Activated naive CD8-positive, alpha-beta T cell treated with anti-CD3 and anti-CD28 coated beads for 36 hours (primary cell): ENCODE data around the gene POR. TPM values are rescaled to one million over a fixed set of nuclear protein-coding genes. Genes with fewer than 3 reads are reported as not detected.

Experiments used
- DNase-seq: peaks from one replicate; pipeline ENCODE4 v3.0.0; 2021
- H3K27ac Mint-ChIP-seq: one replicate; pipeline ENCODE4 v1.8.0; 2022; ENCODE audit warnings: mild to moderate bottlenecking, moderate library complexity, mixed read lengths
- H3K27me3 Mint-ChIP-seq: one replicate; pipeline ENCODE4 v1.8.0; 2022; ENCODE audit warnings: mild to moderate bottlenecking, mixed read lengths
- H3K36me3 Mint-ChIP-seq: one replicate; pipeline ENCODE4 v1.8.0; 2021; ENCODE audit warnings: mild to moderate bottlenecking, mixed read lengths
- H3K4me1 Mint-ChIP-seq: one replicate; pipeline ENCODE4 v1.8.0; 2021; ENCODE audit warnings: mixed read lengths
- H3K4me3 Mint-ChIP-seq: one replicate; pipeline ENCODE4 v1.8.0; 2022; ENCODE audit warnings: mild to moderate bottlenecking, moderate library complexity, mixed read lengths
- H3K9me3 Mint-ChIP-seq: one replicate; pipeline ENCODE4 v1.8.0; 2022; ENCODE audit warnings: mixed read lengths
- total RNA-seq, 2 experiments: library from RNA; stranded (reverse); gene quantifications; one replicate each; pipeline ENCODE4 v1.2.3, GENCODE V29; 2021

The POR gene
- total RNA-seq, 2 experiments from 2014 or later: 35.4 to 41.3 TPM

- peaks cover 2% of the 10 kb centered on the region for H3K36me3 Mint-ChIP-seq
- H3K4me3 Mint-ChIP-seq: no peak overlapping the region
- H3K4me1 Mint-ChIP-seq: peaks cover 18% of the 10 kb centered on the region
- H3K27me3 Mint-ChIP-seq: no peaks in the 10 kb centered on the region
- DNase-seq: no peak
- H3K27ac Mint-ChIP-seq: no peak overlapping the region
- H3K9me3 Mint-ChIP-seq: no peaks in the 10 kb centered on the region
Observed at GRCh38 chr7:75948179-75948578, 33.2 kb downstream of the POR start.

- peaks cover 2% of the 10 kb centered on the region for H3K36me3 Mint-ChIP-seq
- no peaks in the 10 kb centered on the region for H3K27me3 Mint-ChIP-seq
- H3K27ac Mint-ChIP-seq: no peak overlapping the region
- peaks cover 16% of the 10 kb centered on the region for H3K4me1 Mint-ChIP-seq
- no peak overlapping the region for H3K4me3 Mint-ChIP-seq
- no peak for DNase-seq
- no peaks in the 10 kb centered on the region for H3K9me3 Mint-ChIP-seq
Observed at GRCh38 chr7:75950111-75950681, 35.2 kb downstream of the POR start.

DNA sequence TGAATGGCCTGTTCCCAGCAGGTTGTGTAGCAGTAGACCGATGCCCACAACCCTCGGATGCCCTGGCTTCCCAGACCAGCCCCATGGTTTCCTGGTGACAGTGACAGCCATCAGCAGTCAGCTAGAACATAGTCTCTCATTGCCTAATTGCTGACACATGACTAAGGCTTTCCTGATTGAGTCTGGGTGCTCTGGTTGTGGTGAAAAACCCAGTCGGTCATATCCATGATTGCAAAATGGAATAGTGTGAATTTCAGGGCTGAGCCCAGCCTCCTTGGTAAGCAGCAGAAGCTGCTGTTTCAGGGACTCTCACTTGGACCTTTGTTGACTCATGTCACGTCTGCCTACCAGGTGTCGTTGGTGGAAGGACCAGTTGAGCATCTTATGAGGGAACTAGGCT, 36.6 kb downstream of the POR start:
- peaks cover 2% of the 10 kb centered on the region for H3K36me3 Mint-ChIP-seq
- H3K27ac Mint-ChIP-seq: no peak overlapping the region
- DNase-seq: no peak
- peaks cover 4% of the 10 kb centered on the region for H3K4me1 Mint-ChIP-seq
- H3K4me3 Mint-ChIP-seq: no peak overlapping the region
- H3K9me3 Mint-ChIP-seq: no peaks in the 10 kb centered on the region
- H3K27me3 Mint-ChIP-seq: no peaks in the 10 kb centered on the region

DNA sequence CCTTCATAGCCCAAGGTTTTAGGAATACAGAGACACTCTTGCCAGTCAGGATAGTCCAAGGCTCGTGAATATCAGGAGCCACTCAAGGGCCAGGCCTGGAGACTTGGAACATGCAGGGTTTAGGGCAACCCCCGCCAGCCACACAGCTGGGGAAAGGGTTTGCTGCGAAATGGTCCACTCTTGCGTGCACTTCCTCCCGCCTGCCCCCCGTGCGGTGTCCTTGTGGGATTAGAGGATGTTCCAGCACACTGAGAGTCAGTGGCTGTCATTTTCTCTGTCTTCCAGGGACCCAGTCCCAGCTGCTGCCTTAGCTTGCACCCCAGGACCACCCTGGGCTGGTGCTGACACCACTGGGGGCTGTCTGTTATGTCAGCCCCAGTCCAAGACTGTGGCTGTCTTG, 38.5 kb downstream of the POR start:
- Mint-ChIP-seq H3K4me3 (no peak overlapping the region), H3K4me1 (no peaks in the 10 kb centered on the region), H3K36me3 (peaks cover 4% of the 10 kb centered on the region), H3K27me3 (no peaks in the 10 kb centered on the region), H3K9me3 (no peaks in the 10 kb centered on the region), H3K27ac (no peak overlapping the region)
- no peak for DNase-seq

- Mint-ChIP-seq H3K4me1 (no peaks in the 10 kb centered on the region), H3K27me3 (no peaks in the 10 kb centered on the region), H3K9me3 (no peaks in the 10 kb centered on the region), H3K36me3 (peaks cover 4% of the 10 kb centered on the region), H3K27ac (no peak overlapping the region), H3K4me3 (no peak overlapping the region)
- no peak for DNase-seq
Observed at GRCh38 chr7:75953931-75954330, 39.0 kb downstream of the POR start.

DNA sequence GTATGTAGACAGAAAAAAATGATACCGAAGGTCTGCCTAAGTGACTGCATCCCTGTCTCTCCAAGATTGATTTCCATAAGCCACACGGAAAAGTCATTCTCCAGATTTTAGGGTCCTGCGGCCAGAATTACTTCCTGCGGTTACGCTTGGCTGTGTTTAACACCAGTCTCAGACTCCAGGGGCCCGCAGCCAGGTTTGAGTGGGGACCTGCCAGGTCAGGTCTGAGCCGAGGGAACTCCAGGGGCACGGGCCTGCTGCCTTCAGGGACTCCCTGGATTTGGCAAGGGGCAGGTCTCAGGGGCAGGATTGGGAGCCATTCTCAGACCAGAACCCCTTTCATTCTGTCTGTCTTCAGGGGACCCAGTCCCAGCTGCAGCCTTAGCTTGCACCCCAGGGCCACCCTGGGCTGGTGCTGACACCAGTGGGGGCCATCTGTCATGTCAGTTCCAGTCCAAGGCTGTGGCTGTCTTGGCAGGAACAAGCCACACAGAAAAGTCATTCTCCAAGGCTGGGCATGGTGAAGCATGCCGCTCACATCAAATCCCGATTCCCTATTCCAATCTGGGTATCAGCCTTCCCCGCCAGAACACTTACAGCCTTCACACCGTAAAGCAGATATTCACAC, 40.5 kb downstream of the POR start:
- no peaks in the 10 kb centered on the region for H3K4me1 Mint-ChIP-seq
- H3K27ac Mint-ChIP-seq: no peak overlapping the region
- H3K4me3 Mint-ChIP-seq: no peak overlapping the region
- peaks cover 4% of the 10 kb centered on the region for H3K36me3 Mint-ChIP-seq
- no peak for DNase-seq
- no peaks in the 10 kb centered on the region for H3K27me3 Mint-ChIP-seq
- H3K9me3 Mint-ChIP-seq: no peaks in the 10 kb centered on the region

DNA sequence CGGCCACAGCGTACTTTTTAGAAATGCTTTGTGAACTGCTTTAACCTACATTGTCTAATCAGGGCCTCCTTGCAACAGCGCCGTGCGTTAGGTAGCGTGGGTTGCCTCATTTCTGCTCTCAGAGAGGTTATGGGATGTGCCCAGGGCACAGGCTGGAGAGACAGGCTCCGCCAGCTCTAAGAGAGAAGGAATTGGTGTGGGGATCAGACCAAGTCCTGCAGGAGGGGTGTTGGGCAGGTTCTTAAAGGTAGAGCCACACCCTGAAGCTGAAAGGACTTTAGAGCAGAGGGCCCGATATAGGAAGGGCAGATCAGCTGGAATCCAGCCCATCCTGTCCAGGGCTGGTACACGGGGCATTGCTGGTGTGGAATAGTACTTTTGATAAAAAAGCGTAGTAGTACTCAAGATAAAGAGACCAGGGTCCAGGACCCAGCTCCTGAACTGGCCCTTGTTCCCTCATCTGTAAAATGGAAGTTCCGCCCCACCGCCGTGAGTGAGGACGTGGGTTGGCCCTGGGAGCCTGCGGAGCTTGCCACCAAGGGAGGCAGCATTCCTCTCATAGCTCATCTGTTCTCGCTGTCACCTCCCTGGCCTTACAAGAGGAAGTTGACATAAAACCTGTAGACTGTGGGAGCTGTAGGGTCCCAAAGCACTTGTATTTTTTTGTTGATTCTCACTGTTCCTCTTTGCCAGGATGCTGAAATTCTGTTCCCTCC, 42.2 kb downstream of the POR start:
- H3K36me3 Mint-ChIP-seq: peaks cover 4% of the 10 kb centered on the region
- no peaks in the 10 kb centered on the region for H3K27me3 Mint-ChIP-seq
- H3K9me3 Mint-ChIP-seq: no peaks in the 10 kb centered on the region
- no peak overlapping the region for H3K4me3 Mint-ChIP-seq
- no peaks in the 10 kb centered on the region for H3K4me1 Mint-ChIP-seq
- no peak overlapping the region for H3K27ac Mint-ChIP-seq
- no peak for DNase-seq

DNA sequence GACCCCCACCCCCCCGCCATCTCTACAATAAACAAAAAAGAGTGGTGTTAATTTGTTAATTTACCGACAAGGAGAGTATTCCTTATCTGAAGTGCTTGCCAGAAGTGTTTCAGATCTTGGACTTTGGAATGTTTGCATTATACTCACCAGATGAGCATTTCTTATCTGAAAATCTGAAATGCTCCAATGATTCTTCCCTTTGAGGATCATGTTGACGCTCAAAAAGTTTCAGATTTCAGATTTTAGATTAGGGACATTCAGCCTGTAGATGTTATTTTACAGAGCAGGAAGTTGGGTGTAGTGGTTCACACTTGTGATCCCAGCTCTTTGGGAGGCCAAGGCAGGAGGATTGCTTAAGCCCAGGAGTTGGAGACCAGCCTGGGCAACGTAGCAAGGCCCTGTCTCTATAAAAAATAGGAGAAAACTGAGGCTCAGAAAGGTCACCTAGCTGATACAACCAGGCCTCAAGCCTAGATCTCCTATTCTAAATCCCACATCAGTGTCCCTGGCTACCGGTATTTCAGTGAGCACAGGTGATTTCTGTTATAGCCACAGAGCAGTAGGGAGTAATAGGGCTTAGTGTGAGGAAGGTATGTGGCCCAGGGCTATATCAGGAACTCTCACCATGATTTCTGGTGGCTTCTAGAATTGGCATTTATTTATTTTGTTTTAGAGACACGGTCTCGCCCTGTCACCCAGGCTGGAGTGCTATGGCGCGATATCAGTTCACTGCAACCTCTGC, 44.0 kb downstream of the POR start:
- Mint-ChIP-seq H3K4me3 (no peak overlapping the region), H3K27ac (no peak overlapping the region), H3K4me1 (no peaks in the 10 kb centered on the region), H3K36me3 (peaks cover 4% of the 10 kb centered on the region), H3K9me3 (no peaks in the 10 kb centered on the region), H3K27me3 (no peaks in the 10 kb centered on the region)
- no peak for DNase-seq

DNA sequence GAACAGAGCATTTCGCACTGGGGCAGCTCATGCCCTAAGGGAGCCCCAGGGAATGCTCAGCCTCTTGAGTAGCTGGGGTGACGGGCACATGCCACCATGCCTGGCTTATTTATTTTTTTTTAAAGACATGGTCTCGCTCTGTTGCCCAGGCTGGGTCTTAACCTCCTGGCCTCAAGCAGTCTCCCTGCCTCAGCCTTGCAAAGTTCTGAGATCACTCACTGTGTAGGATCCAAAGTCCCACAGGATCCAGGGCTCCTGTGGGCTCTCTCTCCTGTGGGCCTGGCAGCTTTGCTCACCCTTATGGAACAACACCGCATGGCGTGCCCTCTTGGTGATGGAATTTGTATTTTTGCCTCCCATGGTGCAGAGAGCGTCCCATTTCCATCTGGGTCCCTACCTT, 45.4 kb downstream of the POR start:
- Mint-ChIP-seq H3K4me1 (no peaks in the 10 kb centered on the region), H3K9me3 (no peaks in the 10 kb centered on the region), H3K4me3 (no peak overlapping the region), H3K27ac (no peak overlapping the region), H3K36me3 (peaks cover 4% of the 10 kb centered on the region), H3K27me3 (no peaks in the 10 kb centered on the region)
- DNase-seq: no peak

- Mint-ChIP-seq H3K4me1 (no peaks in the 10 kb centered on the region), H3K27ac (no peak overlapping the region), H3K36me3 (peaks cover 4% of the 10 kb centered on the region), H3K9me3 (no peaks in the 10 kb centered on the region), H3K4me3 (no peak overlapping the region), H3K27me3 (no peaks in the 10 kb centered on the region)
- DNase-seq: no peak
Observed at GRCh38 chr7:75961218-75961617, 46.3 kb downstream of the POR start.

GRCh38 chr7:75962607-75963380, 47.8 kb downstream of the POR start:
- Mint-ChIP-seq H3K27me3 (no peaks in the 10 kb centered on the region), H3K4me3 (no peak overlapping the region), H3K9me3 (no peaks in the 10 kb centered on the region), H3K4me1 (no peaks in the 10 kb centered on the region), H3K27ac (no peak overlapping the region), H3K36me3 (peaks cover under 1% of the 10 kb centered on the region)
- DNase-seq: no peak

- Mint-ChIP-seq H3K36me3 (no peaks in the 10 kb centered on the region), H3K9me3 (no peaks in the 10 kb centered on the region), H3K4me3 (no peak overlapping the region), H3K27me3 (no peaks in the 10 kb centered on the region), H3K4me1 (no peaks in the 10 kb centered on the region), H3K27ac (no peak overlapping the region)
- DNase-seq: no peak
Observed at GRCh38 chr7:75963381-75963995, 48.5 kb downstream of the POR start.

DNA sequence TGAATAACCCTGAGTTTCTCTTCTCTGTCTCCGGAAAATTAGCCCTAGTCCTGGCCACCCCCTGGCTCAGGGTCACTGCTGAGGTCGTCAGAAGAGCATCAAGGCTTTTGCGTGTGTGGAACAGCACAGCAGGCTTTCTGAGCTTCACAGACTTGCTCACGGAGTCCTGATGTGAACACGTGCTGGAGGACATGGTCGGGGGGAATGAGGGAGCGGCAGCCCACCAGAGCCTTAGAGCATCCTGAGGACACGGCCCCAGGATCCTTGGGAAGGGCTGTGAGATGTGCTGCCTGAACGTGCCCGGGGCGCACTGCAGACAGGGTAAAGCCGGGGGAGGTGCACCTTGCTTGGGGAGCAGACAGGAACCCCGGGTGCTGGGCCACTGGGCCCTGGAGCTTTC, 50.7 kb downstream of the POR start:
- H3K9me3 Mint-ChIP-seq: no peaks in the 10 kb centered on the region
- H3K4me1 Mint-ChIP-seq: no peaks in the 10 kb centered on the region
- H3K36me3 Mint-ChIP-seq: no peaks in the 10 kb centered on the region
- no peak for DNase-seq
- H3K27me3 Mint-ChIP-seq: no peaks in the 10 kb centered on the region
- H3K4me3 Mint-ChIP-seq: no peak overlapping the region
- H3K27ac Mint-ChIP-seq: no peak overlapping the region

DNA sequence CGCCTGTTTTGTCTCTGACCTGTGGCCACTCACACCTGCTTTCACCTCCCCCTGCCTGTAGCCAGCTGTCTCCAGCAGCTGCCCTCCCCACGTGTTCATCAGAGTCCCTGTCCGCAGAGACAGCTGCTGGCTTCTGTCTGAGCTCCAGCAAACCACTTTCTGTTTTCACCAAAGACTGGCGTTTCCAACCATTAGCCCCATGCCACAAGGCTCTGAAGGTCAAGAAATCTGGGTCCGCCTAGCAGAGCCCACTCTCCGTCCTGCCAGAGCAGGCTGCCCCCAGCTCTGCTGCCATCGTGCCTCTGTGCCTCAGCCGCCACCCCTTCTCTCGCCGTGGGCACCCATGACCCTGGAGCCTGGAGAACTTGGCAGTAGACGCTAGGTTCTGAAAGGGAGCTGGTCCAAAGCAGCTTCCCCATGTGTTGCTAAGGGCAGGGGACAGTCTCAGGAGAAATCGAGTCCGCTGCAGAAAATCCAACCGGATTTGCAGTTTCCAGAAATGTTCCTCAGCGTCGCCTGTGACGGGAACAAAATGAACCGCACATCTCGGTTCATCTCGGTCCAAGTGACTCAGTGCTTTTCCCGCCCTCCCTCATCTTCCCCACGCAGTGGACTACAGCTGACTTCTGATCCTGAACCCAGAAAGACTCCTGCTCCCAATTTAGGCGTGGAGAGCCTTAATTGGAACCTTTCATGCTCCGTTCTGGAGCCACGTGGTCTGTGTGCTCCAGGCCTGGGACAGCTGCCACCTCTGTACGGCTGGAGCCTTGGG, 51.4 kb downstream of the POR start:
- no peaks in the 10 kb centered on the region for H3K4me1 Mint-ChIP-seq
- no peaks in the 10 kb centered on the region for H3K27me3 Mint-ChIP-seq

More for the DNA sequence above, 51.4 kb downstream of the POR start:
- DNase-seq: no peak
- H3K27ac Mint-ChIP-seq: no peak overlapping the region
- no peaks in the 10 kb centered on the region for H3K9me3 Mint-ChIP-seq
- H3K4me3 Mint-ChIP-seq: no peak overlapping the region
- H3K36me3 Mint-ChIP-seq: no peaks in the 10 kb centered on the region
